Measurements from ENCODE around the gene TGM3. TPM values are rescaled to one million over a fixed set of nuclear protein-coding genes. Genes with fewer than 3 reads are reported as not detected.

TGM3 gene
- total RNA-seq, 1 experiment from 2014 or later, result not detected

DNA sequence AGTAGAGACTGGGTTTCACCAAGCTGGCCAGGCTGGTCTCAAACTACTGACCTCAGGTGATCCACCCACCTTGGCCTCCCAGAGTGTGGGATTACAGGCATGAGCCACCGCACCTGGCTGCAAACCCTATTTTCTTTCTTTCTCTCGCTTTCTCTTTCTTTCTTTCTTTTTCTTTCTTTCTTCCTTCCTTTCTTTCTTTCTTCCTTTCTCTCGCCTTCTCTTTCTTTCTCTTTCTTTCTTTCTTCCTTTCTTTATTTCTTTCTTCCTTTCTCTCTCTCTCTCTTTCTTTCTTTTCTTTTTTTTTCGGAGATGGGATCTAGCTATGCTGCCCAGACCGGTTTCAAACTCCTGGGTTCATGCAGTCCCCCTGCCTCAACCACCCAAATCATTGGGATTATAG, 47.0 kb upstream of the TGM3 start (continued):
- TF ChIP-seq CTCF (IDR thresholded peaks at IDR 0.05 in 2 of 3, conservative IDR thresholded peaks at IDR 0.05 in 1 of 3; ENCODE audit: borderline replicate concordance in 1 of 3, insufficient read depth in 1 of 3, low read depth in 2 of 3, low read length in 2 of 3), result no peak
- no peak for TF ChIP-seq YY1 (IDR thresholded peaks at IDR 0.05; ENCODE audit: extremely low read depth, insufficient replicate concordance, low read depth, low read length)
- TF ChIP-seq ZNF274 (IDR thresholded peaks at IDR 0.05; ENCODE audit: low read depth, low read length), result no peak
- no peak for TF ChIP-seq EZH2 (IDR thresholded peaks at IDR 0.05)
- no peak for TF ChIP-seq SIN3A (IDR thresholded peaks at IDR 0.05; ENCODE audit: low read depth)
- no peak for TF ChIP-seq SP1 (IDR thresholded peaks at IDR 0.05; ENCODE audit: low read depth)
- no peak for TF ChIP-seq ZFX (IDR thresholded peaks at IDR 0.05)
- no peak for TF ChIP-seq POLR2A (IDR thresholded peaks at IDR 0.05; ENCODE audit: borderline replicate concordance, extremely low read depth, insufficient read depth, insufficient read length)
- TF ChIP-seq JUND (IDR thresholded peaks at IDR 0.05), result no peak
- TF ChIP-seq ZBTB33 (IDR thresholded peaks at IDR 0.05; ENCODE audit: extremely low read depth, insufficient replicate concordance, low read length), result no peak
- no peak for TF ChIP-seq TCF7L2 (IDR thresholded peaks at IDR 0.05; ENCODE audit: borderline replicate concordance, extremely low read depth, insufficient read depth, insufficient read length)

DNA sequence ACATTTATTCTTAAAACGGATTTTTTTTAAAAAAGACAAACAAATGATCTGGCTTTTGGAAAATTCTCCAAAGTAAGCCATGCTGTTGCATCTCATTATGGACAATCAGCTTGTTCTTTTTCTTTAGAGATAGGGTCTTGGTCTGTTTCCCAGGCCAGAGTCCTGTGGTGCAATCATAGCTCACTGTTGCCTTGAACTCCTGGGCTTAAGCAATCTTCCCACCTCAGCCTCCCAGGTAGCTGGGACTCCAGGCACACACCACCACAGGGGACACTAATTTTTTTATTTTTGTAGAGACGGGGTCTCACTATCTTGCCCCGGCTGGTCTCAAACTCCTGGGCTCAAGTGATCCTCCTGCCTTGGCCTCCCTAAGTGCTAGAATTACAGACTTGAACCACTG, 45.9 kb upstream of the TGM3 start:
- RAD21 ChIA-PET (ENCODE audit: low non-redundant PET in 1 of 2, low total read pairs in 2 of 2, uncharacterized antibody in 2 of 2, unreplicated experiment in 2 of 2), result no interaction called here

More for the DNA sequence above, 45.9 kb upstream of the TGM3 start:
- DNase-seq (ENCODE audit: low read depth, low spot score), result no peak
- POLR2A ChIA-PET, result no interaction called here
- intact Hi-C loops (cut with micrococcal nuclease), result no loop called here
- Histone ChIP-seq H3K36me3 (ENCODE audit: control insufficient read depth in 1 of 2, insufficient read depth in 2 of 2, low read length in 2 of 2) (no peaks in the 10 kb centered on the region), H3K9me3 (ENCODE audit: control insufficient read depth in 1 of 2, insufficient read depth in 1 of 2, low read depth in 1 of 2, low read length in 2 of 2) (no peaks in the 10 kb centered on the region), H3K4me1 (ENCODE audit: control insufficient read depth in 1 of 2, insufficient read depth in 2 of 2, low read length in 2 of 2) (peaks cover 4 to 5% of the 10 kb centered on the region in 2 experiments; a peak in 1 of 4 replicates), H3K9me2 (ENCODE audit: insufficient read depth) (no peaks in the 10 kb centered on the region), H3K9ac (ENCODE audit: low read length) (no peak overlapping the region), H3K79me2 (ENCODE audit: insufficient read depth, low read length) (no peaks in the 10 kb centered on the region), H3K27ac (ENCODE audit: low read depth, low read length) (no peak overlapping the region), H3K4me3 (replicated peaks in 1 of 2; ENCODE audit: low read depth in 1 of 2, low read length in 2 of 2) (no peak overlapping the region), H3K27me3 (ENCODE audit: insufficient read depth, low read length) (peaks cover 3% of the 10 kb centered on the region; the same call in 1 of the 2 replicates), H4K20me1 (ENCODE audit: insufficient read depth) (no peaks in the 10 kb centered on the region), H3K4me2 (ENCODE audit: low read length) (no peak overlapping the region), H2AFZ (ENCODE audit: low read depth, low read length, poor library complexity, severe bottlenecking) (no peak overlapping the region)
- CTCF ChIA-PET, result no interaction called here
- BruUV-seq (replicated peaks), result no TSS peak
- ATAC-seq, result no peak
- TF ChIP-seq EGR1 (IDR thresholded peaks at IDR 0.05; ENCODE audit: low read depth) (no peak), JUND (IDR thresholded peaks at IDR 0.05) (no peak), POLR2AphosphoS5 (IDR thresholded peaks at IDR 0.05; ENCODE audit: low read depth, low read length) (no peak), ZBTB33 (IDR thresholded peaks at IDR 0.05; ENCODE audit: extremely low read depth, insufficient replicate concordance, low read length) (no peak), TCF7L2 (IDR thresholded peaks at IDR 0.05; ENCODE audit: borderline replicate concordance, extremely low read depth, insufficient read depth, insufficient read length) (no peak), ZNF274 (IDR thresholded peaks at IDR 0.05; ENCODE audit: low read depth, low read length) (no peak), SIN3A (IDR thresholded peaks at IDR 0.05; ENCODE audit: low read depth) (no peak), EZH2 (IDR thresholded peaks at IDR 0.05) (no peak)

Data from HCT116 (cell line).